ENCODE measurements around the gene AKR7A2.

GRCh38 chr1:19325958-19326747 is 14.2 kb upstream of the AKR7A2 start:
- TF ChIP-seq CTCF (IDR thresholded peaks at IDR 0.05 in 4 of 5, conservative IDR thresholded peaks at IDR 0.05 in 1 of 5) (no peak), POLR2A (IDR thresholded peaks at IDR 0.05) (no peak)

All from gastrocnemius medialis (tissue), 4 donors.